GM12878 (cell line): ENCODE measurements around the gene ARHGAP6. TPM values are rescaled to one million over a fixed set of nuclear protein-coding genes. Genes with fewer than 3 reads are reported as not detected.

Experiments used
- ATAC-seq: fragments of 200-7000 bp; cut with Tn5 transposase; 3 replicates; pipeline ENCODE4 v1.9.1; 2020; ENCODE audit warnings: mild to moderate bottlenecking, moderate library complexity
- BruUV-seq: library from RNA; stranded (reverse); fragments of 400-500 nt; replicated peaks from 2 replicates; lab custom pipeline; 2021; lab: Mats Ljungman, UMichigan
- CTCF ChIA-PET: fragments of 300-600 bp; sonication (Branson Sonifier 250); formaldehyde crosslinking; extraction: SDS; loops from one replicate; lab custom pipeline; 2021; ENCODE audit warnings: inconsistent platforms; lab: Yijun Ruan, JAX
- POLR2A ChIA-PET: fragments of 350-600 bp; formaldehyde crosslinking; extraction: SDS; loops from one replicate; lab custom pipeline; 2021; ENCODE audit warnings: inconsistent platforms; lab: Charles Lee
- RAD21 ChIA-PET: fragments of 300-600 bp; sonication (Branson Sonifier 250); formaldehyde crosslinking; loops from one replicate; lab custom pipeline; 2023; ENCODE audit warnings: antibody characterized with exemption; ENCODE audit not compliant: unreplicated experiment; lab: Charles Lee
- SMC1A ChIA-PET: fragments of 300-600 bp; sonication (Branson Sonifier 250); formaldehyde crosslinking; loops from one replicate; lab custom pipeline; 2023; ENCODE audit not compliant: unreplicated experiment, uncharacterized antibody; lab: Charles Lee
- DNase-seq: peaks from one replicate; pipeline ENCODE4 v3.0.0-alpha.2; 2011; ENCODE audit warnings: low read depth, low spot score
- FAIRE-seq: peaks from 3 replicates; lab custom pipeline; 2011; peaks lifted over from hg19 to GRCh38; lab: Jason Lieb, UNC
- H2AFZ ChIP-seq: 2 replicates; pipeline ENCODE4 v1.6.0; 2011; ENCODE audit warnings: low read depth, low read length, control low read depth; ENCODE audit not compliant: control insufficient read depth
- H3K27ac ChIP-seq: 2 replicates; pipeline ENCODE4 v1.5.1; 2011; ENCODE audit warnings: control low read depth; ENCODE audit not compliant: control insufficient read depth, insufficient read depth
- H3K27me3 ChIP-seq, 2 experiments: replicated peaks in 1 of 2; 2 replicates each; pipeline versions ENCODE4 v1.6.0 to v1.6.1; 2011; ENCODE audit warnings: low read length in 1 of 2; ENCODE audit not compliant: control insufficient read depth in 2 of 2, insufficient read depth in 2 of 2
- H3K36me3 ChIP-seq, 2 experiments: 2 replicates each; pipeline ENCODE4 v1.5.1; 2011; ENCODE audit warnings: low read length in 1 of 2; ENCODE audit not compliant: control insufficient read depth in 2 of 2, insufficient read depth in 2 of 2
- H3K4me1 ChIP-seq: 2 replicates; pipeline ENCODE4 v1.6.1; 2011; ENCODE audit warnings: mild to moderate bottlenecking, low read length, moderate library complexity, mixed read lengths; ENCODE audit not compliant: control insufficient read depth, insufficient read depth
- H3K4me2 ChIP-seq: 2 replicates; pipeline ENCODE4 v1.6.0; 2011; ENCODE audit warnings: control low read depth; ENCODE audit not compliant: control insufficient read depth, insufficient read depth
- H3K4me3 ChIP-seq: fragments of 200-600 bp; sonication (generic); 2 replicates; pipeline ENCODE4 v1.5.1; 2016
- H3K79me2 ChIP-seq: 2 replicates; pipeline ENCODE4 v1.6.0; 2011; ENCODE audit warnings: low read length; ENCODE audit not compliant: control insufficient read depth, insufficient read depth
- H3K9ac ChIP-seq: 2 replicates; pipeline ENCODE4 v1.8.0; 2011; ENCODE audit warnings: low read length, control low read depth, mixed read lengths; ENCODE audit not compliant: control insufficient read depth, insufficient read depth
- H3K9me3 ChIP-seq: replicated peaks from 3 replicates; pipeline ENCODE4 v1.5.1; 2011; ENCODE audit warnings: mild to moderate bottlenecking, low read length; ENCODE audit not compliant: control insufficient read depth, insufficient read depth
- H4K20me1 ChIP-seq: 2 replicates; pipeline ENCODE4 v1.6.0; 2011; ENCODE audit not compliant: control insufficient read depth, insufficient read depth
- BCLAF1 ChIP-seq: fragments of 450-650 bp; IDR thresholded peaks from 2 replicates; pipeline ENCODE4 v1.6.1; 2017; ENCODE audit warnings: antibody characterized with exemption, mild to moderate bottlenecking, moderate library complexity
- CREM ChIP-seq: IDR thresholded peaks from 2 replicates; pipeline ENCODE4 v1.6.1; 2014; ENCODE audit warnings: antibody characterized with exemption, low read depth
- CUX1 ChIP-seq: IDR thresholded peaks from 2 replicates; pipeline ENCODE4 v1.6.1; 2012; ENCODE audit warnings: improper control_type of control experiment, low read depth, low read length; ENCODE audit not compliant: insufficient replicate concordance
- EP300 ChIP-seq, 2 experiments: fragments of 150-350 bp in 1 of 2; IDR thresholded peaks; 2 replicates each; pipeline ENCODE4 v1.6.1; 2011 to 2012; ENCODE audit warnings: low read depth in 2 of 2, low read length in 2 of 2, borderline replicate concordance in 1 of 2, improper control_type of control experiment in 1 of 2, inconsistent platforms in 1 of 2; ENCODE audit not compliant: control insufficient read depth in 1 of 2
- HCFC1 ChIP-seq: fragments of 150-350 bp; IDR thresholded peaks from 2 replicates; pipeline ENCODE4 v1.6.1; 2014; ENCODE audit warnings: low read length
- JUND ChIP-seq: IDR thresholded peaks from 2 replicates; pipeline ENCODE4 v1.6.1; 2012; ENCODE audit warnings: low read depth, mild to moderate bottlenecking, low read length, improper control_type of control experiment, moderate library complexity
- MYC ChIP-seq: IDR thresholded peaks from 2 replicates; pipeline ENCODE4 v1.6.1; 2011; ENCODE audit warnings: mild to moderate bottlenecking, low read length, moderate library complexity, inconsistent platforms; ENCODE audit not compliant: insufficient read depth, insufficient replicate concordance, insufficient read length, severe bottlenecking
- NBN ChIP-seq: fragments of 450-650 bp; IDR thresholded peaks from 2 replicates; pipeline ENCODE4 v1.6.1; 2016
- NR2F1 ChIP-seq: fragments of 450-650 bp; conservative IDR thresholded peaks from 2 replicates; pipeline ENCODE4 v1.6.1; 2017; ENCODE audit warnings: mild to moderate bottlenecking
- PAX8 ChIP-seq: fragments of 450-650 bp; IDR thresholded peaks from 2 replicates; pipeline ENCODE4 v1.6.1; 2017; ENCODE audit warnings: mild to moderate bottlenecking, moderate library complexity
- POLR2A ChIP-seq: IDR thresholded peaks from 2 replicates; pipeline ENCODE4 v1.6.1; 2011; ENCODE audit warnings: low read depth, mild to moderate bottlenecking, low read length
- RFX5 ChIP-seq: IDR thresholded peaks from 2 replicates; pipeline ENCODE4 v1.6.1; 2011; ENCODE audit warnings: low read depth, low read length, improper control_type of control experiment
- STAT3 ChIP-seq: IDR thresholded peaks from 2 replicates; pipeline ENCODE4 v1.6.1; 2011; ENCODE audit warnings: low read depth, low read length, improper control_type of control experiment
- TCF3 ChIP-seq: IDR thresholded peaks from 2 replicates; pipeline ENCODE4 v1.6.1; 2012; ENCODE audit warnings: low read depth, mild to moderate bottlenecking, low read length, borderline replicate concordance; ENCODE audit not compliant: insufficient read depth
- WGBS: methylation state at CpG from one replicate; pipeline ENCODE4 v1.1.6; 2016; ENCODE audit warnings: low lambda C conversion rate; ENCODE audit not compliant: insufficient replicate concordance, insufficient coverage; ENCODE audit errors: missing lambda C conversion rate; 5-methylcytosine and 5-hydroxymethylcytosine counted together
- in situ Hi-C: fragments of 300-500 bp; cut with MboI; formaldehyde crosslinking; loops from 9 replicates; pipeline ENCODE4 v1.14.3; 2018; ENCODE audit warnings: mixed read lengths
- intact Hi-C: fragments of 100-400 bp; cut with micrococcal nuclease; formaldehyde crosslinking; loops from one replicate; pipeline ENCODE4 v1.14.2; 2022; ENCODE audit not compliant: unreplicated experiment
- polyA plus RNA-seq, 11 experiments: library from polyadenylated mRNA; depleted of rRNA in 4 of 11; unstranded in 6 of 11; stranded (reverse) in 5 of 11; fragments of >200 nt; fragmentation: Nextera tagmentation in 4 of 11; fragmentation: Illumina TruSeq in 1 of 11; extraction: Ambion mirVana in 4 of 11; extraction: Trizol in 1 of 11; gene quantifications; 1 replicate in 1 of 11; 2 replicates in 10 of 11; pipeline versions ENCODE4 v1.2.1 to v1.2.3, GENCODE V29; 2011 to 2016; ENCODE audit warnings: inconsistent platforms in 2 of 11, missing spikeins in 2 of 11, low read depth in 1 of 11
- total RNA-seq, 4 experiments: library from RNA; depleted of rRNA in 3 of 4; stranded (reverse); fragments of >200 nt in 3 of 4; fragmentation: Illumina TruSeq in 1 of 4; extraction: Trizol in 1 of 4; gene quantifications; 2 replicates each; pipeline versions ENCODE4 v1.2.1 to v1.2.3, GENCODE V29; 2013 to 2021
- TF ChIP-seq, protein P1 (sequence below): fragments of 450-650 bp; IDR thresholded peaks from 2 replicates; pipeline ENCODE4 v1.6.1; 2017; ENCODE audit warnings: mild to moderate bottlenecking, low read depth, inconsistent platforms; ENCODE audit not compliant: poor library complexity, severe bottlenecking

ARHGAP6 gene
- total and polyA plus RNA-seq, 10 of the 15 experiments (the other 5 are each of a cell fraction or from before 2014, with no cell fraction given): 0.20 to 1.8 (median 0.76) TPM

GRCh38 chrX:11619441-11619840, 46.3 kb downstream of the ARHGAP6 start:
- WGBS: 20% methylated on average over 1 of the region's 1 CpG
- intact Hi-C loops: no loop called here
- no peaks in the 10 kb centered on the region for H3K4me1 ChIP-seq
- ChIA-PET RAD21 (interaction anchor here (0.9 to 1.0 kb wide), 2 partner anchors 38 to 59 kb away, joined by 3 read pairs; no protein-coding TSS in a partner anchor), CTCF (no interaction called here), POLR2A (no interaction called here), SMC1A (interaction anchor here (0.9 to 2.1 kb wide), 2 partner anchors 14 to 76 kb away, joined by 5 to 11 read pairs; no protein-coding TSS in a partner anchor)
- no peak for ATAC-seq
- H4K20me1 ChIP-seq: no peaks in the 10 kb centered on the region
- H3K79me2 ChIP-seq: no peaks in the 10 kb centered on the region
- H3K9ac ChIP-seq: no peak overlapping the region
- H3K9me3 ChIP-seq: peaks cover 1% of the 10 kb centered on the region
- DNase-seq: no peak
- H2AFZ ChIP-seq: no peak overlapping the region
- H3K4me3 ChIP-seq: no peak overlapping the region
- no TSS peak for BruUV-seq
- no peaks in the 10 kb centered on the region for H3K36me3 ChIP-seq
- no peak overlapping the region for H3K27ac ChIP-seq
- no peaks in the 10 kb centered on the region; a peak in 2 of 4 replicates for H3K27me3 ChIP-seq
- in situ Hi-C loops: no loop called here
- no peak overlapping the region for H3K4me2 ChIP-seq
- no peak for FAIRE-seq
- TF ChIP-seq BCLAF1 (no peak), HCFC1 (no peak), POLR2A (no peak), MYC (no peak), STAT3 (no peak), PAX8 (no peak), CUX1 (no peak), NBN (no peak), TCF3 (no peak), JUND (no peak), CREM (no peak), RFX5 (no peak), NR2F1 (no peak), EP300 (IDR thresholded peaks at IDR 0.05; ENCODE audit: borderline replicate concordance in 1 of 2, control insufficient read depth in 1 of 2, low read depth in 2 of 2, low read length in 2 of 2) (no peak)
- TF ChIP-seq, protein P1, sequence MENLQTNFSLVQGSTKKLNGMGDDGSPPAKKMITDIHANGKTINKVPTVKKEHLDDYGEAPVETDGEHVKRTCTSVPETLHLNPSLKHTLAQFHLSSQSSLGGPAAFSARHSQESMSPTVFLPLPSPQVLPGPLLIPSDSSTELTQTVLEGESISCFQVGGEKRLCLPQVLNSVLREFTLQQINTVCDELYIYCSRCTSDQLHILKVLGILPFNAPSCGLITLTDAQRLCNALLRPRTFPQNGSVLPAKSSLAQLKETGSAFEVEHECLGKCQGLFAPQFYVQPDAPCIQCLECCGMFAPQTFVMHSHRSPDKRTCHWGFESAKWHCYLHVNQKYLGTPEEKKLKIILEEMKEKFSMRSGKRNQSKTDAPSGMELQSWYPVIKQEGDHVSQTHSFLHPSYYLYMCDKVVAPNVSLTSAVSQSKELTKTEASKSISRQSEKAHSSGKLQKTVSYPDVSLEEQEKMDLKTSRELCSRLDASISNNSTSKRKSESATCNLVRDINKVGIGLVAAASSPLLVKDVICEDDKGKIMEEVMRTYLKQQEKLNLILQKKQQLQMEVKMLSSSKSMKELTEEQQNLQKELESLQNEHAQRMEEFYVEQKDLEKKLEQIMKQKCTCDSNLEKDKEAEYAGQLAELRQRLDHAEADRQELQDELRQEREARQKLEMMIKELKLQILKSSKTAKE: no peak
